ENCODE data around the gene RAB11FIP5.
A peak's percentile ranks its signal among the peaks of the same experiment; 100 is the strongest.

RAB11FIP5 gene

DNA sequence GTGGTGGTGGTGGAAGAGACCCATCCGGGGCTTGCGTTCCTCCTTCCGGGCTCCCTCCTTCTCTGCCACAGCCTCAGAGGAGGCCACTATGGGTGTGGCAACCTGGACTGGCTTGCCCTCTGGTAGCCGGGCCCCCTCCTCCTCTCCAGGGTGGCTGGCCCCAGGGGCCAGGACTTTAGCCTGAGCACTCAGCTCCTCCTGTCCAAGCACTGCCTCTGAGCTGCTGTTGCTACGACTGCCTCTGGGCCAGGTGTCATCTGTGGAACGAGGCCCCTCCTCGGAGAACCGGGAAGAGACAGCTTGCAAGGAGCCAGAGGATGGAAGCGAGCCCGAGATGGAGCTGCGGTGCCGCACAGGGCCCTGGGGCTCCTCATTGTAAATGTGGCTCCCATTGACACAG, 24.5 kb downstream of the RAB11FIP5 start:
- no peak for DNase-seq

DNA sequence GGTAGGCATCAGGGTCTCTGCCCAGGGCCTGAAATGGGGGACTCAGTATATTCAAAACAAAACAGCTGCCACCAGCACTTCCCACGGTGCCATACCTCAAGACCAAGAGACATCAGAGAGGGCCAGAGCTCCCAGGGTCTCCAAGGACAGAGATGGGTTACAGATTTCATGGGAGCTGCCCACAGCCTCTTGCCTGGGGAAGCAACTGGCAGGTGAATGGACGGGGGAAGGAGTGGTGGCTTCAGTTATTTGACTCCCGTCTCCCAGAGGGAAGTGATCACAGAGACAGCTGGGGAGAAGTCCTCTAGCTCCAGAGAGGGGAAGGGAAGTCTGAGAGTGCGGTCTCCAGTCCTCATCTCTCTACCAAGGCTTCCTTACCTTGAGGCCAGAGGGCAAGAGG, 25.4 kb downstream of the RAB11FIP5 start:
- no peak for DNase-seq

DNA sequence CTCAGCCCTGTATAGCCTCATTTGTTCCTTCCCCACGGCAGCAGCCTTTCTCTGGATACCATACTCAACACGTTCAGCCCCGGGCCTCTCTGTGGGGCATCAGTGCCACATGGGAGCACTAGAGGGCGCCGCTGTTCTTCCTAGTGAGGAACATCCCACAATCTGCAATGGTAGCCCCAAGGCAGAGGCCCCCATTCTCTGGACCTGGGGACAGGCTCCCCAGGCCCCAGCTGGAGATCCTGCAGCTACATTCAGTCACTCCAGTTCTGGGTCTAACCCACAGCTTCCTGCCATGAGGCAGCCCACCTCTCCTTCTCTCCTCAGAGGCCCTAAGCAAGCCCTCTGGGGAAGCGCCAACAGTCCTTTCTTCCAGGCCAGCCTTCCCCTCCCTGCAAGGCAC, 27.1 kb downstream of the RAB11FIP5 start:
- peak in 53 of 56 donors; percentile 13 to 93 (median 60) for DNase-seq

DNA sequence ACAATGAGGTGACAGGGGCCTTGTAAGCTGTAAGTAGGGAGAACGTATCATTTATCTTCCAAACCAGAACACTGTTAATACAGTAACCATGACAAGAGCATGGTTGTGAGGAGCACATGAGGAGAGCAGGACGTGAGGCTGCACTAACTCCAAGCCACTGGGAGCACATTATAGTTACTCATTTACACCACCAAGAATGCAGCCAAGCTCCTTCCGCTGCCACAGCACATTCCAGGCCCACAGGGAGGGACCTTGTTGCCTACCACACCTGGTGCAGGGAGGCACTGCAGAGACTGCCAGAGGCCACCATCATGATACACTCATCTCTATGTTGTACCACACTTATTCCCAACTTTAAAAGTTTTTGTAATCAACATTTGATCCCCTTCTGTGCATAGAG, 27.8 kb downstream of the RAB11FIP5 start:
- DNase-seq, result no peak

DNA sequence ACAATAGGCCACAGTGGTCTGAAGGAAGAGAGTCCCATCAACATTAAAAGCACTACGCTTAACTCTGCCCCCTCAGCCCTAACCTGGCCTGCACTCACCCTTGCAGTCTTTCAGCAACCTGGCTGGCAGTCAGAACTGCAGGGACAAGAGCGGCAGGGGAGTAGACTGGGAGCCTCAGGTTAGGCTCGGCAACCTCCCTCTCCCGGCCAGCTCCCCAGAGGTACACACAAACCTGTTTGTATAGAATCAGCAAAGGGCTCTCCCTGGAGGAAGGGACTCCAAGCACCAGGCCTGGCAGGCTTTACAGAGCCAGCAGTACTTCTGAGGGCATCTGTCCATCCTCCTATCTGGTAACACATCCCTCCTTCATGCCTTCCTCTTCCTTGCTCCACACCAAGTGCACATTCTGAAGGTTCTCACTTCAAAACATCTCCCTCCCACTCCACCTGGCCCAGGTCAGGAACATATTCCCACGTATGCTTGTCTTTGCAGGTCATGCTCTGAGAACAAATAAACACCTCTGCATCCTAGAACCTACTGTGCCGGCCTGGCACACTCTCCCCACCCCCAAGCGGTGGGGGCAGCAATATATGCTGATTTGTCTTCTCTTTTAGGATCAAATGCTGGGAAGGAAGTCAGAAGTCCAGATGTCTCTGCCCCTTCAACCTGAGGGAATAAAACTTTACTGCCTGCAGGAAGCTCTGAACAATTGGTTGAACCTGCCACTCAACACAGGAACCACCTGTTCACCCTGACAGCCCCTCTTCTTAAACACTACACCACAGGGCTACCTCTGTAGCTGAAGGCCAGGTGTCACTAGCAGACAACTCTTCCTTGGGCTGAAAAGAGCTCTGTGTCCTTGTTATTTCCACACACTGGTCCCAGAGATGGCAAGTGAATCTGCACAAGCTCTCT, 28.6 kb downstream of the RAB11FIP5 start:
- no peak for DNase-seq

DNA sequence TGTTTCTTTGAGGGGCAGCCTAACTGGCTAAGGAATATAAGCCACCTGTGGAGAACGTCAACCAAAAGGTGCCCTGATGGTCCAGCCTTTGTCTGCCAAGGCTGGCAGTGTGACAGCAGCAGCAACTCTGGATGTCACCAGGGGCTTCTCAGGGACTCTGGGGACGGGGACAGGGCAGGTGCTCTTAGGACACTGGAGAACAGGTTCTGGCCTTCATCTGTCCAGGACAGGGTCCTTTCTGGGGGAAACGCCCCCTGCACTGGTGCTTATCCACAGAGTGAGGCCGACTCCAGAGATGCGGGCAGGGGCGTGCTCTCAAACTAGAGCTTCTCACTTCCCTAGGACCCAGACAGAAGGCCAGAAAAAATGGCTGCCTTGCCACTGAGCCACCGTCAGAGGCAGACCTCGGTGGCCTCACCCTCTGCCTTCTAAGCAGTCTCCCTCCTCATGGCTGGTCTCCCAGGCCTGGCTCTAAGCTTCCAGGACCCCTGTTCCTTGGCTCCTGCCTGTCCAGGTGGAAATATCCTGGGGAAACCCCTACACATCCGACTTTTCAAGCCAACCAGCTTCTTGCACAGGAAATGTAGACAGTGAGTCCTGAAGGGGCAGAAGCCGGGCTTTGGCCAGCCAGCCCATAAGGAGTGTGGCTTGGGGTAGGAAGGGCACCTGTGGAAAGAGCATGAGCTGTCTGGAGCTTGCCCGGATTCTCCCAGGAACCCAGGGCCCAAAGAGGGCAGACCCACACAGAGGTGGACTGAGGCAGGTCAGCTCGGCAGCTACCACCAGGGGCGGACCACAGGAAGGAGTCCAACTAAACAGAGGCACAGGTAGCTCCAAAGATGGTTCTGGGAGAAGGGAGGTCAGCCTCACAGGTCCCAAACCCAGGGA, 30.0 kb downstream of the RAB11FIP5 start:
- no peak for DNase-seq

DNA sequence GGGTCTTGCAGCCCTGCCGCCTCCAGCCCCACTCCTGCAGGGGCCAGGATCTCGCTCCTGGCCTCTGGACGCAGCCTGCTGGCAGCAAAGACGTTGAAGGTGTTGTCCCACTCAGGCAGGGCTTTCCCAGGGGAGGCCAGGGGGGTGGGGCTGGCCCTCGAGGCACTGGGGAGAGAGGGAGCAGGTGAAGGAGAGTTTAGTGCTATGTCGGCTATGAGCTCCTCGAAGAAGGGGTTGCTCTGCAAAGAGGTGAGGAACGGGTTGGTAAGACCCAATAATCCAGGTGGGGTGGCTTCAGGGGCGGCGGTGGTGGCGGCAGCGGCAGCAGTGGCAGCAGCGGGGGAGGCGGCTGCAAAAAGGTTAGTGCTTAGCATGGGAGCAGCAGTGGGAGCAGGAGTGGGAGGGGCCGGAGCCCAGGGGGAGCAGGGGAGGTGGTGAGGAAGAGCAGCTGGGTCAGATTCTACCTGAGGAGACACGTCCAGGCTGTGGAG, 31.5 kb downstream of the RAB11FIP5 start:
- DNase-seq, result no peak

DNA sequence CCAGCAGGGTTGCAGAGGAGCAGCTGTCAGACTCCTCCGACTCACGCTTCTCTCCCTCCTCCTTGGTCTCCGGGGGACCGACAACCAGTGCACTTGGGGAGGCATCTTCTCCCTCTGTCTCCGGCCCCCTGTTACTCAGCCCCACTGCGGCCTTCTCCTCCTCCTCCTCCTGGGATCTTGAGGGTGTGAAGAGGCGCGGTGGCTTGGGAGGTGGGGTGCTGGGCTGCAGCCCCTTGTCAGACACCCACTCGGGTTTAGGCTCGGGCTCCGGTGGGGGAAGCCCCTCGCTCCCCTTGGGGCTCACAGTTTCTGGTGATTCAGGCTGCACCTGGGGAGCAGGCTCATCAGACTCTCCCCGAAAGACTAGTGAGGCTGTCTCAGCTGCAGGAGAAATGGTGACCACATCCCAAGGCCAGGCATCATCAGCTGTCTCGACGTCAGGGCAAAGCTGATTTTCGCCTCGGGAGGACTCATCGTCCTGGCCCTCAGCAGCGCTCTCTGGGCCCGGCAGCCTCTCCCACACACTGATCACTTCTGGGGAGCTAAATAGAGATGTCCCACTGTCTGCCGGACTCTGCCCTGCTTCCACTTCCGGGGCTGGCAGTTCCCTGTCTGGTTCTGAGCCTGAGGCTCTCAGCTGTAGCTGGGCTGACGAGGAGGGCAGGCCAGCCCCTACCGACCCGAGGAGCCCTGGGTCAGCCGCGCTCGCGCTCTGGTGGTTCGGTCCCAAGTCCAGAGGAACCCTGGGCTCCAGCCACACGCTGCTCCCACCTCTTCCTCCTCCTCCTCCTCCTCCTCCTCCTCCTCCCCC, 32.2 kb downstream of the RAB11FIP5 start:
- no peak for DNase-seq

DNA sequence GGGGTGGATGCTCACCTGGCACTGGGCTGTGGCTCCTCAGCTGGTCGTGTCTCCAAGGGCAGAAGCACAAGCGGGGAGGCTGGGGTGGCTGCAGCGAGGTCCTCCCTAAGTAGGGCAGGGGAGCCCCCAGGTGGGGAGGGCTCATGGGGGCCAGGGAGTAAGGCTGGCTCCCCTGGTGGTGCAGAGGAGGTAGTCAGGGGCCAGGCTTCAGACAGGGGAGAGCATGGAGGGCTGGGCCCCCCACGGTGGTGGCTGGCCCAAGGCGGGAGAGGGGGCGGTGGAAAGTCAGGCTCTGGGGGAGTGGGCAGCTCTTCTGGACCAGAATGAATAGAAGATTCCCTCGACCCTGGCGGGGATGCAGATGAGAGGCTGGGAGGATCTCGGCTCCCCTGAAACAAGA, 33.1 kb downstream of the RAB11FIP5 start:
- DNase-seq, result no peak

DNA sequence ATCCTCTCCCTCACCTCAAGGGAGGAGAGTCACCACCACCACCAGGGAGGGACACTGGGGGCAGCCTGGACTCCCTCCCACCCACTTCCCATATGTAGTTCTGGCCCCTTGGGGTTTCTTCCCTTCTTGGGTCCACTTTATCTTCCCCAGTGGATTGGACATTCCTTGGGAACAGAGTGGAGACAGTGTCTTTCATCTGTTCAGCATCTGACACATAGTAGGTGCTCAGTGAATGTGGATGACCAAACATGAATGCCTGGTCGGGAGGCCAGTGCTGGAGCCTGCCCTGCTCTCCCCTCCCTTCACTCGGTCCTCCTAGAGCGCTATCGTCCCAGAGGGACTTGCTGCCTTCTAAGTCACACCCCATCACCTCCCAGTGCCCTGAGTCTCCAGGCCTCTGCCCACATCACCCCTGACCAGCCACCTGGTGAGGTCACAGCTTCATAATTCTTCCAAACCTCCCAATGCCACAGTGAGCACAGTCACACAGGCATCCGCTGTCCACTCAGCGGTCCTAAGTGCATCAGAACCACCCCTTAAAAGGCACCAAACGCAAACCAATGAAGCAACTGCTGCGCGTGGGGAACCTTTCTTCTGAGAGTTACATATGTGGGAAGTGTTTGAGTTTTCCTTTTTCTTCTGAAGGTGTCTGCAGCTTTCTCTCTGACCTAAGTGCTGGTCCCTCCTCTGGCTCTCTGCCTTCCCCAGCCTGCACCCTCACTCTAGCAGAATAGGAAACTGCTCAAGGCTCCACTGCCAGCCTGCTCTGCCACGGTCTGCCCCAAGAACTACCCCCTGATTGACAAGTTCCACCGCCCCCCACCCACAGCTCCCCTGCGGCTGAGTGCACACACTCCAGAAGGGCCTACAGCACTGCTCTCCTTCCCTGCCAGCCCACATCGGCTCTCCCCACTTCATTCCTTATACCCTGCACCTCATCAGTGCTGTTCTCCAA, 34.0 kb downstream of the RAB11FIP5 start:
- DNase-seq, result peak in 2 of 56 donors; percentile 12 to 13

DNA sequence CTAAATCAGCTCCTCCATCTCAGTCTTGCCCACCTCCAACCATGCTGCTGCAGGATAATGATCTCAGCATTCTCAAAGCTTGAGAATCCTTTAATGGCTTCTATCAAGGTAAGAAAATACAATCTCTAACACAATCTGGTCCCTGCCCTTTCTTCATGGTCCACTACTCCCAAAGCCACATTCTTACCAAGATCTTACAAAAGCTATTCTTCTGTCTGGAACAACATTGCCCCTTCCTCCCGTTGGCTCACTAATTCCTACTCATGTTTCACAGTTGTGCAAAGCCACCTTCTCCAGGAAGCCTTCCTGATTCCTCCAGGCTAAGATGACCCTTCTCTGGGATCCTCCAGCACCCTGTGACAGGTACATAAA, 35.3 kb downstream of the RAB11FIP5 start:
- DNase-seq, result no peak

DNA sequence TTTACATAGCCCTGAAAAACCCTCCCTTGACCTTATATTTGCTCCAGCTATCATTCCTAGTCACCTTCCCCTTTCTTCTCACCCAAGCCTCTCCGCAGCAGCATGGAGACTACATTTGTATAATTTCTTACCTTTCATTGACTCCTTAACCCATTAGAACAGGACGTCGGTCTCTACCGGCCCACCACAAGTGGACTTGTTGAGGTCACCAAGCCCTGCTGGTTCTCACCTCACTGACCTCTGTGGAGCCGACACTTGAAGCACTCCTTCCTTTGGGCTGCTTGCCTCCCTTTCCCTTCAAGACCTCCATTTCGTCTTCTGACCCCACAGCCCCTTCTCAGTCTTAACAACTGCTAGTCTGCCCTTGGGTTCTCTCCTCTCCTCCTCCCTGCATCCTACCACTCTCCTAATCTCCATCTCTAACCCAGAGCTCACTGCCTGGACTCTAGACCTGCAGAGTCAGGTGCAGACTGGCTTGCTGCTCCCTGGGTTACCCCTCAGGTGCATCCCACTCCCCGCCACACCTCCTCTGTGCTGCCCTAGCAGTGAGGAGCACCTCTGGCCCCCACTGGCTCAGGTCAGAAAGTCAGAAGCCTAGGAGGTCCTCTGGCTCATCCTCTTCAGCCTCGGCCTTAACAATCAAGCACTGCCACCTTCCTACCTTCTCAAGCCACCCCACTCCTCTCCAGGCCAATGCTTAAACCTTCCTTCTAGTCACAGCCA, 35.9 kb downstream of the RAB11FIP5 start:
- no peak for DNase-seq

DNA sequence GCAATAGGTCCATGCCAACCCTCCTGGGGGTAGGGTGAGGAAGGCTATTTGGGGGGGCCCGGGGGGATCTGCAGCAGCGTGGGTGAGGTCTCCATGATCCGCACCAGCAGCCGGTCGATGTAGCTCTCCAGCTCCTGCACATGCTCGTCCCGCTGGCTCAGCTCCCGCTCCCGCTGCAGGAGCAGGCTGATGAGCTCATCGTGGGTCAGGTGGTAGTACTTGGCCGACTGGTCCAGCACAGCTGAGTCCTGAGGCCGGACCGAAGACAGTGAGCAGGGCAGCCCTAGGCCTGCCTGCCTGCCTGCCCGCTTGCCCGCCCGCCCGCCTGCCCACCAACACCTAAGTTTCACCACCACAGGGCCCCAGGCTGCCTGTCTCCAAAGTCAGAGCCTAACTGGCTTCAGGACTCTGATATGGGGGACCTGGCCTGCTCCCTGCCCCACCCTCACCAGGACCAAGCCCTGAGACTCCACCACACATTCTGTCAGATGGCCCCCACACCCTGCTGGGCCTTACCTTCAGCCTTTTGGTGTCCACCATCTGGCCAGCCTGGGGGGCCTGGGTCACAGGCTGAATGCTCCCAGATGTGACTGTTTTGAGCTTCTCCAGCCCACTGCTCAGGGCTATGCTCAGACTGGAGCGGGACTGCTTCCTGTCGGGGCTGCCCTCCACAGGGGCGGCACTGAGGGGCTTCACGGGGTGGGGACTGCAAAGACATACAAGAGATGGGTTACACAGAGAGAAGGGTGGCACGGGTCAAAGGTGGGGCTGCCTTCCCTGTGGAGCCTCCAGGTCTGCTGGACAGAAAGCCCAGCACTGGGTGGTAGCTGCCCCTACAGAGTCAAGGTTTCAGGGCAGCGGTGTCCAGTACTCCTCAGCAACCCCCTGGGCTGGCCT, 37.0 kb downstream of the RAB11FIP5 start:
- DNase-seq, result peak in 35 of 56 donors; percentile 8 to 74 (median 33)

DNA sequence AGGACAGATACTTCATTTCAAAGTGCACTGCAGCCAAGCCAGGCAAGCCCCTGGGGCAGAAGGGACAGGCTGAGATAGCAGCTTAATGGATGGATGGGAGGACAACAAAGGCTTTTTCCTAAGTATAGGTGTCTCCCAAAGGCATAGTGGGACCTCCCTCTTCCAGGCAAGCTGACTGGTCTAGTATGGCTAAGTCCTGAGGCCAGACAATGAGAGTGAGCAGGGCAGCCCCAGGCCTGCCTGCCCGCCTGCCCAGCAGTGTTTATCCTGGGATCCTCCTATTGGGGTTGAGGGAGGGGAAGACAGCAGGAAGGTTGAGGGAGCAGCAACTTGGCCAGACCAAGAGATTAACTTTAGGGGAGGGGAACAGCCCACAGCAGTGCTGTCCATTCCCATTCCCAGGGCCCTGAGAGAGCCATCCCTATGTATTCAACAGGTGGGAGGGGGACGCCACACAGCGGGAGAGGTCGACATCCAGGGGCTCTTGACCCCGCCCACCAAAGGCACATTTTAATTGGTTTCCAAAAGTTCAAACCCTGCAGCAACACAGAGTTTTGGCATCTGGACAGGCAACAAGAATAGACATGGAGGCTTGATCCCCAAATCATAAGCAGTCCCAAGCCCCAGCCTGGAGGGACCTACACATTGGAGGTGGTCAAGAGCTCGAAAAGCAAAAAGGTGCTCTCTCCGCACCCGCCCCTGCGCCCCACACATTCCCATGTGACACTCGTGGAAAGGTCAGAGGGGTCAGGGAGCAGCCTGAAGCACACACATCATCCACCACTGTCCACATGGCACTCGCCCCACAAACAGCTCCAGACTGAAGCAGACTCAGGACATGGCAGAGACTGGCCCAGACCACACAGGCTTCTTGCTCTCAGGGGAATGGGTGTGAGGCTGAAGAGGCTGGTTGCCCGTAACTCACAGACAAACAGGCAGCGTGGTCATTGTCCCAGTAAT, 38.4 kb downstream of the RAB11FIP5 start:
- DNase-seq, result no peak

DNA sequence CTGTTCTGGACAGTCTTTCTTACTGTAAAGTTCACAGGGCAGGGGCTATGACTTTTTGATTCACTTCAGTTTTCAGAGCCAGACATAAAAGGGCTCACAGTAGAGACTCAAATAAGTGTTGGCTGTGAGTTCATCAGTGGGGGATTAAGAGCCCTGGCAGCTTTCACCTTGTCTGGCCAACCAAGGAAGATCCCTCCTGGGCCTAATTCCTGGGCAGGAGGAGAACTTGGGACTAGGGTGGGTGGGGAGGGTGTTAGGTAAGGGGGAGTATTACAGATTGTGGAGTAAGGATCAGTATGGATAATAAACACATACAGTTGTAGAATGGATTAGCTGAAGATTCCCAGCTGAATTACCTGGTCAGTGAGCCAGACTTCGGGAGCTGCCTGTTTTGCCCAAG, 40.3 kb downstream of the RAB11FIP5 start:
- no peak for DNase-seq

DNA sequence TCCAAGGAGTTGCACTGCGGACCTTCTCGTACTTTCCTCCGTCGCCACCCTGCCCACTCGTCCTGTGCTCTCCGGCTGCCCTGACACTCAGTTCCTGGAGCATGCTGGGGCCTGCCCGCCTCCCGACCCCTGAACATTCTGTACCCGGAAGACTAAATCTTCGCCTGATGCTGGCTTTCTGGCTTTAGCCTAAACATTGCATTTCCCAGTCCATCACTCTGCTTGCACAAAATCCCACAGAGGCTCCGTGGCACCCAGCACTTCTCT, 40.7 kb downstream of the RAB11FIP5 start:
- DNase-seq, result peak in 10 of 56 donors; percentile 36 to 67 (median 52)
